ENCODE measurements around the gene TMEM212. TPM values are rescaled to one million over a fixed set of nuclear protein-coding genes. Genes with fewer than 3 reads are reported as not detected.
"Not testable (repeated sequence)": the region's sequence is repeated elsewhere in the genome, so short reads cannot be mapped to it uniquely, and the experiment has no call there.

Gene TMEM212
- total RNA-seq, 1 experiment from 2014 or later, result not detected

- Histone ChIP-seq H3K36me3 (no peaks in the 10 kb centered on the region), H3K9me3 (no peaks in the 10 kb centered on the region), H3K27me3 (no peaks in the 10 kb centered on the region), H3K4me3 (no peak overlapping the region)
- DNase-seq, result no peak
Observed at GRCh38 chr3:171840811-171841619, 2.1 kb upstream of the TMEM212 start.

DNA sequence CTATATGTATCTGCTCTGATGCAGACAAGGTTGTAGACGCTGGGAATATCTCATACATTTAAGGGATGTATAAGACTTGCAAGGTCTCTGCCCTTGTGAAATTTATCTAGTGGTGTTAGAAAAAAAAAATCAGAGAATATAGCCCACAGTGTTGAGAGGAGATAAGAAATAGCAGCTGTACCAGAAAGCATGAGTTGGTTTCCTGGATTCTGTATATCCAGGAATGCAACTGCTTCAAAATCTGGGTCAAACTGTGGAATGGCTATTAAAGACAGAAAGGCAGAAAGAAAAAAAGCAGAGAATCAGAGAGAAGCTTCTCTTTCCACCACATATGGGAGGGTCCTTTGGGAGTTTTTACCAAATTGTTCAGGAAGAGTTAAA is 1.5 kb upstream of the TMEM212 start:
- DNase-seq, result no peak
- no peak overlapping the region for H3K4me3 ChIP-seq
- no peaks in the 10 kb centered on the region for H3K9me3 ChIP-seq
- no peaks in the 10 kb centered on the region for H3K36me3 ChIP-seq
- no peaks in the 10 kb centered on the region for H3K27me3 ChIP-seq

DNA sequence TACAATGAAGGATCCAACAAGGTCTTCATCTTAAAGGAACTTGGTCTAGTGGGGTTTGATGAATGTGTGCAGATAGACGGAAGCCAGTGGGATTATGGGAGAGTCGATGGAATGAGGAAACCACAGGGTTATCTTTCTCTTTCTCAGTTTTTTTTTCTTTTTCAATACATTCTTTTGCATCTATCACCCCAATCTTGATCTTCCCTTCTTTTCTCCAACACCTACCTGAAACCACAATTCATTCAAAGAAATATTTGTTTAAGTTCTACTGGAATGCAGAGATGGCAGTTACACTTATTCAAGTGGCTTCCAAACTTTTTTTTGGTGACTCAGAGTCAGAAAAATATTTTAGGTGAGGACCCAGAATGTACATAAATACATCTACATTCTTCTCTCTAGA is 1.7 kb downstream of the TMEM212 start:
- Histone ChIP-seq H3K36me3 (no peaks in the 10 kb centered on the region), H3K4me3 (no peak overlapping the region), H3K9me3 (no peaks in the 10 kb centered on the region), H3K27me3 (no peaks in the 10 kb centered on the region)
- no peak for DNase-seq

GRCh38 chr3:171845481-171846284 is 2.5 kb downstream of the TMEM212 start:
- no peak for DNase-seq
- Histone ChIP-seq H3K4me3 (no peak overlapping the region), H3K36me3 (no peaks in the 10 kb centered on the region), H3K27me3 (no peaks in the 10 kb centered on the region), H3K9me3 (no peaks in the 10 kb centered on the region)

- no peaks in the 10 kb centered on the region for H3K36me3 ChIP-seq
- H3K9me3 ChIP-seq, result no peaks in the 10 kb centered on the region
- H3K27me3 ChIP-seq, result no peaks in the 10 kb centered on the region
- no peak for DNase-seq
- no peak overlapping the region for H3K4me3 ChIP-seq
Observed at GRCh38 chr3:171846597-171846996, 3.4 kb downstream of the TMEM212 start.

GRCh38 chr3:171847133-171847532 is 4.0 kb downstream of the TMEM212 start:
- Histone ChIP-seq H3K36me3 (no peaks in the 10 kb centered on the region), H3K4me3 (no peak overlapping the region), H3K27me3 (no peaks in the 10 kb centered on the region), H3K9me3 (no peaks in the 10 kb centered on the region)
- no peak for DNase-seq

GRCh38 chr3:171847595-171848259 is 4.6 kb downstream of the TMEM212 start:
- H3K9me3 ChIP-seq, result no peaks in the 10 kb centered on the region
- H3K36me3 ChIP-seq, result no peaks in the 10 kb centered on the region
- no peaks in the 10 kb centered on the region for H3K27me3 ChIP-seq
- no peak overlapping the region for H3K4me3 ChIP-seq
- DNase-seq, result no peak

- Histone ChIP-seq H3K27me3 (no peaks in the 10 kb centered on the region), H3K4me3 (no peak overlapping the region), H3K9me3 (peaks cover 5% of the 10 kb centered on the region), H3K36me3 (no peaks in the 10 kb centered on the region)
- no peak for DNase-seq
Observed at GRCh38 chr3:171849617-171850319, 6.6 kb downstream of the TMEM212 start.

GRCh38 chr3:171850320-171850959 is 7.3 kb downstream of the TMEM212 start:
- DNase-seq, result no peak
- H3K9me3 ChIP-seq, result peaks cover 10% of the 10 kb centered on the region
- H3K36me3 ChIP-seq, result no peaks in the 10 kb centered on the region
- H3K27me3 ChIP-seq, result no peaks in the 10 kb centered on the region
- no peak overlapping the region for H3K4me3 ChIP-seq

DNA sequence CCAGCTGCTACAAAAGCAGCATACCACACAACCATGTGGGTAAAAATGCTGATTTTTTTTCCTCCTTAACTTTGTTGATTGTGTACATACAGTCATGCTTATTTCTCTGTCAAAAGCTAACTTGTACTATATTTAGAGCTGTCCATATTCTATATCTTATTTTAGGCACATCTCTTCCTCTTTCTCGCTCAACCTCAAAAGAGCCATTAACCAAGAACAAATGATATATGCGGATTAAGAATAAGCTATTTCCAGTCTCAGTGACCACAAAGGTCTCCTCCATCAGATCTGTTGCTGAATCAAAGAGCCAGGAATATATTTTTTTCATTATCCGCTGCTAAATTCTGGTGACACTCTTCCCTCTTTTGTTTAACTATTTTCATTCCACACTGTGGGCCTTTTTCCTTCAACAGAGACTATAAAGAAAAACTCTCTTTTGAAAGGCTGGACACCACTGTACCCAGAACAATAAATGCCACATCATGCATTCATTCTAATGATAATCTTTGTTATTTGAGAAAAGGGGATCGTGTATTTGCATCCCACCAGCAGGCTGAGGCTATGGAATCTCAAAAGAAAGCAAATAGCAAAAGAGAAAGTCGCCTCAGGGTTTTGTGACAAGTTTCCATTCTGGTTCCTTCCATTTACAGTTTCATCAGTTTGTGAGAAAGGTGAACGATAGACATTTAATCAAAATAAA is 8.0 kb downstream of the TMEM212 start:
- no peak for DNase-seq
- no peaks in the 10 kb centered on the region for H3K27me3 ChIP-seq
- peaks cover 11% of the 10 kb centered on the region for H3K9me3 ChIP-seq
- no peaks in the 10 kb centered on the region for H3K36me3 ChIP-seq
- H3K4me3 ChIP-seq, result no peak overlapping the region

DNA sequence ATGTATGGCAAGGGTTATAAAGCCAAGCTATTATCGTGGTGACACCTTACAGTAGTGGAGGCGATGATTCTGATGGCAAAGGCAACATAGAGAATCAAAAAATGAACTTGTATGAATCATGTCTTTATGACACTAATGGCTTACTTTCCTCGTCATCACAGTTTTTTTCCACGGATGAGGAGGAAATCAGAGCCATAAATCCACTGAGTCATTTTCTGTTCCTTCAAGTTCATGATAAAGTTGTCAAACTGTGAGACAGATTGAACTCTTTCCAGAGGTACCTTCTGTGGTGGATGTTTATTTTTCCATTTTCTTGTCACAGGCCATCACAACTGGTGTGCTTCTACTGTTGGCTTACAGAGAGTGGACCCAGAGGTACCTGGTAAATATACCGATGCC is 8.5 kb downstream of the TMEM212 start:
- Histone ChIP-seq H3K27me3 (no peaks in the 10 kb centered on the region), H3K9me3 (peaks cover 13% of the 10 kb centered on the region), H3K36me3 (no peaks in the 10 kb centered on the region), H3K4me3 (no peak overlapping the region)
- DNase-seq, result no peak

DNA sequence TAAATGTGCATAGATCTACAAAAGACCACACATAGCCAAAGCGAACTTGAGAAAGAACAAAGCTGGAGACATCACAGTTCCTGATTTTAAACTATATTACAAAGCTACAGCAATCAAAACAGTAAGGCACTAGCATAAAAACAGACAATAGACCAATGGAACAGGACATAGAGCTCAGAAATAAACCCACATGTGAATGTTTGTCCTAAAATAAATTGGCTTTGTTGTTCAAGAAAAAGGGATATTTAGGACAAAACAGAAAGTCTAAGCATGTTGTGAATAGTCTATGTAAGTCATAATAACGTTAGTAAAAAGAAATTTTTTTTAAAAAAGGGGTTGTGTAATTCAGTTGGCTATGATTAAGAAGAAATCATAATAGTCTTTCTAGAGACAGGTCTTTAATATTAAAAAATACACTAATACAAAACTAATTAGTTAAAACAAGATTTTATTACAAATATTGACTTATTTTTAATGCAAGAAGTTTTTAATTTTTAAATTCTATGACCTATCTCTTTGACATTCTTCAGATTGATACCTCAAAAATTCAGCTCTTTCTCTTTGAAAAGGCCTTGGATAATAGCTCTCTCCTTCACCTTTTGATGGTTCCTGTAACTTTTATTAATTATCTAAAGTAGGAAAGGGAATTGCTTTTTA is 11.6 kb downstream of the TMEM212 start:
- no peaks in the 10 kb centered on the region for H3K27me3 ChIP-seq
- no peak overlapping the region for H3K4me3 ChIP-seq
- peaks cover 14% of the 10 kb centered on the region for H3K9me3 ChIP-seq
- no peaks in the 10 kb centered on the region for H3K36me3 ChIP-seq
- DNase-seq, result no peak

- not testable (repeated sequence) for H3K36me3 ChIP-seq, H3K4me3 ChIP-seq, DNase-seq, H3K27me3 ChIP-seq
- H3K9me3 ChIP-seq, result peaks cover 14% of the 10 kb centered on the region
Observed at GRCh38 chr3:171858770-171859169, 15.6 kb downstream of the TMEM212 start.

GRCh38 chr3:171860830-171861535 is 17.8 kb downstream of the TMEM212 start:
- peak; percentile 53 for DNase-seq
- Histone ChIP-seq H3K36me3 (no peaks in the 10 kb centered on the region), H3K9me3 (peaks cover 3% of the 10 kb centered on the region; the same call in 1 of the 2 replicates), H3K4me3 (no peak overlapping the region), H3K27me3 (no peaks in the 10 kb centered on the region)

DNA sequence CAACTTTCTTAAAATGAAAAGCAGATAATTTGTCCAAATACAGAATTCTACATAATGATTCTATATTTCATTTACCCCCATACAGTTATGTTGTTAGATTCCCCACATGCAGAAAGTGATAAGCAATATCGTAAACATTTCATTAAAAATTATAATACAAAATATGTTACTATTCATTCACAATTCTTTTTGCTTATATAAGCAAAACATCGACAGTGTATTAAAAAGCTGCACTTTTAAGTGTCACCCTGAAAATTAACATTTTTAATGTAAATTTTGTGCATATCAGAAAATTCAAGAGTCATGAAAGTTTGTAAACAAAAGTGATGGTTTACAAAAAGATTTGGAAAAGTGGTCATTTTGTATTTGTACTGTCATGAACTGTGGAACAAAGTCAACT is 19.2 kb downstream of the TMEM212 start:
- no peak for DNase-seq
- Histone ChIP-seq H3K4me3 (no peak overlapping the region), H3K9me3 (no peaks in the 10 kb centered on the region; the same call in 1 of the 2 replicates), H3K27me3 (no peaks in the 10 kb centered on the region), H3K36me3 (no peaks in the 10 kb centered on the region)

All from MG63 (cell line).